LHCN-M2 (cell line): ENCODE measurements around the gene ATP6V0D1. TPM values are rescaled to one million over a fixed set of nuclear protein-coding genes. Genes with fewer than 3 reads are reported as not detected.

Experiments used
- DNase-seq: peaks from one replicate; pipeline ENCODE4 v3.0.0-alpha.2; 2012; ENCODE audit warnings: low read depth
- total RNA-seq: library from RNA; depleted of rRNA; stranded (reverse); fragments of >200 nt; gene quantifications from 2 replicates; pipeline ENCODE4 v1.2.3, GENCODE V29; 2014

ATP6V0D1 gene
- total RNA-seq, 1 experiment from 2014 or later, result 156 TPM

DNA sequence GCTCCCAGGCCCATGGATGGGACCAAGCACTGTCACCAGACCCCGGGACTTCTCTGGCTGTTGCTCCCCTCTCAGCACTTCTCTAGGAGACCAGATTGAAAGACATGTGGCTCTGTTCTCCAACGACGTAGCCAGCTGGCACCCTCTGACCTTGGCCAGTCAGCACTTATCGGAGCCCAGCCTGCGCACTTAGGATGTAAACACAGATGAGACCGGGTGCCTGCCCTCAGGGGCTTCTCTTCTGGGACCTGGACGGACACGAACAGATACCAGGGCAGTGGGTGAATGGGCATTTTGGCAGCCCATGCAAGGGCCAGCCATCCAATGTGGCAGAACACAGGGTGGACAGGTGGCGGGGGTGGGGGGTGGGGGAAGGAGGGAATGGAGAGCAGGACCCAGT is 71.3 kb downstream of the ATP6V0D1 start:
- no peak for DNase-seq

DNA sequence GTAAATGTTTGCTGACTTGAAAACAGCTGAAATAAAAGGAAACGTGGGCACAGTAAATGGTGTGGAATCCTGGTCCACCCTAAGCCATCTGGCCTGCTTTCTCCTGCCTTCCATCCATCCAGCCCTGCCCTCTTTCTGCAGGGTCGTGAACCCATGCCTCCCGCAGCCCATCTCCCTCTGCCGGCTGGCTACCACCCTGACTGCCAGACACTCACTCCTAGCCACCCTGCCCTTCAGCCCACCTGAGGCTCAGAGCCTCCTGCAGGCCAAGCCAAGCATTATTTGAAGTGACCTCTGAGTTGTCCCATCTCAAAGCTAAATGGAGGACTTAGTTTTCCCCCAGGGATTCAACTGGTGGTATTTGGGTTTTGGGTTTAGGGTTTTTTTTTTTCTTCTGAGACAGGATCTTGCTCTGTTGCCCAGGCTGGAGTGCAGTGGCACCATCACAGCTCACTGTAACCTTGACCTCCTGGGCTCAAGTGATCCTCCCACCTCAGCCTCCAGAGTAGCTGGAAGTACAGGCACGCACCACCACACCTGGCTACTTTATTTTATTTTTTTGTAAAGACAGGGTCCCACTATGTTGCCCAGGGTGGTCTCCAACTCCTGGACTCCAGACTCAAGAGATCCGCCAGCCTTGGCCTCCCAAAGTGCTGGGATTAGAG is 73.0 kb downstream of the ATP6V0D1 start:
- peak; percentile 38 for DNase-seq

DNA sequence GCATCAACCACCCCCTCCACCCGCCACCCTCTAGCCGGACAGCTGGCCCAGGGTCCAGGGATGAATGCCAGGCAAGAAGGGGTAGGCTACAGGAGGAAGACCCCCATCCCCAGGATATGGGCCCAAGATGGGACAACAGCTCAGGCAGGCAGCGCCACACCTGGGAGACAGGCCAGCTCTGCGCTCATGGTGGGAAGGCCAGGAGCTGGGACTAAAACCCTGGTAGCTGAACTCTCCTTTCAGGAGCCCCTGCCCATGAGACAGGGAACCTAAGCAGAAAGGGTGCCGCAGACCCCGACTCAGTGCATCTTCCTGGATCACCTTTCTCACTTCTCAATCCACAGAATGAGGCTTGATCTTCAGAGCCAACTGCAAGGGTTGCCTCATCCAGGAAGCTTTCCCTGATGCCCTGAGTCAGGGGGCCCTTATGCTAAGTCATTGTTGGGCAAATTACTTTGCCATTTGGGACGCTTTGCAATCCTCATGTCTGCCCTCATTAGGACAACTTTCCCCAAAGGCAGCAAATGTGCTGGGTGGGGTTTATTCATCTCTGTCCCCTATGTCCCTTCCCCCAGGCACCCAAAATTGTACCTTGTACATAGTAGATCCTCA is 73.7 kb downstream of the ATP6V0D1 start:
- peak; percentile 53 for DNase-seq

DNA sequence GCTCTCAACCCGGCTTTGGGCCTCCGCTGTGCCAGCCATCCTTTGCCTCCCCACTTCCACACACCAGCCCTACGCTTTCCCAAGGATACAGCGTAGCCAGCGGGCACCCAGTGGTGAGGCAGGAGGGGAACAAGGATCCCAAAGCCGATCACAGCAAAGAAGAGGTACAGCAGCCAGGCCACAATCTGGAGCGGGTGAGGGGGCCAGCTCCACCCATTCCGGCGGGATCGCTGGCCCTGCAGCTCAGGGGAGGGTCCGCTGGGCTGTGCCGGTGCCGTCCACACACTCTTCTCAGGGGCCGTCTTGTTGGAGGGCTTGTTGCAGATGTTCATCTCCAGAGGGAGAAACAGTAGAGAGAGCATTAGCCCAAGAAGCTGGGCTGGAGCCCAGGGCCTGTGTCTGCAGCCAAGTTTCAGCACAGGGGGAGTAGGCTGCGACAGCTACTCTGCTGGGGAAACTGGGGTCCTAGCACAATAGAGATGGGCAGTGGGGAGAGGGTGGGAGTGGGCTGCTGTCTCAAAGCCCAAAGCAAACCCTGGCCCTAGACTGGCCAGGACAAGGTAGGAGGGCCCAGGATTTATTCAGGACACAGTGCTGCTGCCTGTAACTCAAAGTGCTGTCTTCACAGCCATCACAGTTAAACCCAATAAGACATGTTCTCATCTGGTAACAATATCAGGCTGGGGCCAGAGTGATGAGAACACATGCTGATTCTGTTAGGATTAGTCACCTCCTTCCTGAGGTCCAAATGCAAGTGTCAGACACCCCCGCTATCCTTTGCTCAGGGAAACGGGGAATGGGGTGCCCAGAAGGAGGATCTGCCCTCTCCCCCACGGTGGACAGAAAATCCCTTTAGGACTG is 74.6 kb downstream of the ATP6V0D1 start:
- DNase-seq, result peak; percentile 94

DNA sequence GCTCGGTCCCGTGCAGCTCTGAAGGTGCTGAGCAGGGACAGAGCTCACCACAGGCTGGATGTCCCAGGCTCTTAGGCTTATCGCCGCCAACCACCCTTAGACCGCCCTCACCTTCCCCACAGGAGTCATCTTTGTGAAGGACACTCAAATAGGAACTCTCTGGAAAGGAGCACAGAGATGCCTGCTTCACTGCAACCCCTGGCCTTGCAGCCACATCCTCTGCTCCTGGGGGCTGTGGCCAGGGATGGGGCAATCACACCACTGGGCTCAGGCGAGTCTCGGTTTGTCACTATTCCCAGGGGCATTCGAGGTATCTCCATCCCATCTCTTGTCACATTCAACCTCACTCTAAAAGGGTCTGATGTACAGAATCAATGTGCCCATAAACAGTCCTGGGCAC is 75.6 kb downstream of the ATP6V0D1 start:
- DNase-seq, result no peak

DNA sequence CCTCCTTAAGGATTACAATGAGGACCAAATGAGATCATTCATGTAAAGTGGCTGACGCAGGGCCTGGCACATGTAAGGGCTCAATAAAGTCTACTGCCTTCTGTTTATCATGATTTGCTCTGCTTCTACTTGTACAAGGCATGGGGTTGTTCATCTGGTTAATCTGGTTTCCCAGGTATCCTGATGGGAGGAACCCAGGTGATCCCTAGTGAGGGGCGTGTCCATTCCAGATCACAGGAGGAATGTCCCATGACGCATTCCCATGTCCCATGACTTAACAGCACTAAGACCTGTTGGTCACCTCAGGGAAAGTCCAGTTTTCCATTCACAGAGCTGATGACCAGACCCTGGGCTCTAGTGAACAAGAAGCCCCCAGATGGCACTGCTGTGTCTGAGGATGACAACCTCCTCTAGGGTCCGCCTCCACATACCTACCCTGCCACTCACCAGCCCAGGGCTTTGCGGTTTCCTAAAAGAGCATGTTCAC is 76.2 kb downstream of the ATP6V0D1 start:
- DNase-seq, result no peak

DNA sequence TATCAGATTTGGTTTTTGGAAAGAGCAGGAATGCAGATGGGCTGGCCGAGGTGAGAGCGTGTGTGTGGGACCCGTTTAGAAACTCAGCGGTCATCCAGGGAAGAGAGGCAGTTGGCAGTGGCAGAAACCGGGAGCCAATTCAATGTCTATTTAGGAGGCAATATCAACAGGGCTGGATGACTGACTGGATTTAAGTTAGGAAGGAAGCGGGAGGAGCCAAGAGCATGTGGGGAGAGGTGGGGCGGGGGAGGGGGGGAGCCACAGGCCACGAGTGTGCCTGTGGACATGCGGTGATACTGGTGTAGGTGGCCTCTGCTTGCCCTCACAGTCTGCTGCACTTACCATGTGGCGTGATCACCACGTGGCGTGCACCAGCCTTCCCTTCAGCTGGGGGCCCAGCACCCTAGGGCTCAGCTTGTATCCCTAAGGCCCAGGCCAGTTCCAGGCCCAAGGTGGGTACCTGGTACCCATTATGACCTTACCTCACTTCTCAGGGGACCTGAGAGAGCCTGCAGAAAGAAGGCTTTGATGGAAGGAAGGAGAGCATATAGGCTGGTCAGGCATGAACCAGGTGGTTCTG is 76.9 kb downstream of the ATP6V0D1 start:
- no peak for DNase-seq

DNA sequence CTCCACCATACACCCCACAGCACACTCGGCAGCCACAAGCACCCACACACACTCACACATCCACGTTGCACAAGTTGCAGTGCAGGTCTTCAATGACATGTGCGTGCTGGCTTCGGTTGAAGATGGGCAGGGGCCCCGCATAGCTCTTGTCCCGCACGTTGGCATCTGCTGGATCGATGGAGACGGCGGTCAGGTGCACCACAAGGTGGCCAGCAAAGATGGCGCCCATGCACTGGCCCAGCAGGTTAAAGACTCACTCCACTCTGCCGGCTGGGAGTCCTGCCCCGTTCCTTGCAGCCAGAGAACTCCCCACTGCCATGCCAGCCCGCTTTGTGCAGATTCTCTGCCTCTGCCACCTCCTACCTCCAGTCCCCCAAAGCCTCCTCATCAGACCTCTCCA is 80.1 kb downstream of the ATP6V0D1 start:
- DNase-seq, result no peak

DNA sequence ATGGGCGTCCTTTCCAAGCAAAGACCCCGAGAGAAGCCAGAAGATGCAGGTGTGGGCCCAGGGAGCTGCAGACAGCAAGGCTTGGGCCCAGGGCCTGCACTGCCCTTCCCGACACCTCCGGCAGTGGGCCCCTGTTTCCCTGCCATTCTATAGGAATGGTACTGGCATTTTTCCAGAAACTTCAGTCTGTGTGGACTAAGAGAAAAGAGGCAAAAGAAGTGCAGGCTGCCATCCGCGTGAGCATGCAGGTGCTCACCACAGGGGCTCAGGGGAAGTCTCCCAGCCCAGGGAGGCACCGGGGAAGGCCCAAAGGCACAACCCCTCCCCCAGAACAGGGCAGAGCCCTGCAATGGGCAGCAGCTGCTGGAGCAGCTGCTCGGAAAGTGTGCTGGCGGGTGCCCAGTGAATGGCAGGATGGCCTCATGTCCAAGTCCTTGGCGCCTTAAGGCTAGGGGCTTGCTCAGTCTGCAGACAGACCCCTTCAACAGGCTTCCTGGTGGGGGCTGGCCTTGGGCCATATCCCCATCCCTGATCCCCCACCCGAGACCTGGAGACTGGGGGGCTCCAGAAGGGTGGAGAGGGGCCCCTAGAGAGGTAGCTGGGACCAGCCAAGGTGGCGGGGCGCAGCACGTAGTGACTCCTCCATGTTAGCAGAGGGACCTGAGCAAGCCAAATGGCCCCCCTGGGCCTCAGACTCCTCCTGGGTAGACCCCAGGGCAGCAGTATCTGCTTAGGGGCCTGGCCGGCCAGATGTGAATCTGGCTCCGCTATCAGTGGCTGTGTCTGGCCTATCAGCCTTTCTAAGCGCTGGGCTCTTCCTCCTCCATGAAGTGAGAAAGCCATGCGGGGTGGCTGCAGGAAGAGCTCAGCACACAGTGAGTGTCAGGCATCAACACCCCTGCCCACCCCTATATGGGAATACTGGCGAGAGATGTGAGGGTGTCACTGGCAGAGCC is 80.9 kb downstream of the ATP6V0D1 start:
- peak; percentile 70 for DNase-seq

DNA sequence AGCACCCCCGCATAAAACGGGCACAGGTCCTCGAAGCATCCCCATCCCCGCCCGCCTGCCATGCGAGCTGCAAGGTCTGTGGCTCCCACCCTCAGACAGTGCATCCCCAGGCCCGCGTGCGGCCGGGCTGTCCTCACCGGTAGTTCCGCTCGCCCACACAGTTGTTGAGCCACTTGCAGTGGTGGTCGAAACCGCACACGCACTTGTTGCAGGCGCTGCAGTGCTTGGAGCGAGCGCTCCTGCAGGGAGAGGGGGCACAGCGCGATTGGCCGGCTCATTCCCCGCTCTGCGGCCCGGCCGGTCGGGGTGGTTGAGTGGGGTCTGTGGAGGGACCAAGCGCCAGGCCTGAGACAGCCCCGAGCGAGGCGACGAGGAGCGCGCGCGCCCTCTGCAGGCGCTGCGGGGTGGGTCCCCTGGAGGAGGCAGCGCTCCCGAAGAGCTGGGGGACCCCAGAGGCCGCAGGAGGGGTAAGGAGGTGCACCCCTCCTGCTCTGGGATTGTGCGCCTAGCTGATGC is 81.7 kb downstream of the ATP6V0D1 start:
- DNase-seq, result no peak

DNA sequence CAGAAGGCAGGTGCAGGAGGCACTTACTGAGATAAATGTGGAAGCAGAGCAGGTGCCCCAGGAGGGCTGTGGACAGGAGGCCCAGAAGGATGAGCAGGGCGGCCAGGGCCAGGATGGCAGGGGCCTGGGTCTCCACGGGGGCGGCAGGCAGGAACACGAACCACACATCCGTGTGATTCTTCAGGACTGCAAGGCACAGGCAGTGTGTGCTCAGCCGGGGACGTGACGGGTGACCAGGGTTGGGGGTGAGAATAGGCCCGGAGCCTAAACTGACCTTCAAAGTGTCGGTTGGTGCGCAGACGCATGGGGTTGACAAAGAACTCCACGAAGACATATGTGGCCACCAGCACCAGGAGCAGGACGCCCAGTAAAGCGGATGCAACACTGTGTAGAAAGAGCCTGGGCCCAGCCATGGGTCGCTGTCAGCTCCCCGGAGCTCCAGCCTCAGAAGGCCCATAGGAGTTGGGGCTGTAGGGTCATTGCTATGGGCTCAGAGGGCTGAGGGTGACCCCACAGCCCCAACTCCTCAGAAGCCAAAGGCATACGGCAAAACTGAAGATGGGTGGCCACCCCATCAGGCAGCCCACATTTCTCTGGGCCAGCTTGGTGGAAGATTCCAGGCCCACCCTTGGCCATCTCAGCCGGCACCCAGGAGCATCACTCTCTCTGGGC is 82.3 kb downstream of the ATP6V0D1 start:
- no peak for DNase-seq

DNA sequence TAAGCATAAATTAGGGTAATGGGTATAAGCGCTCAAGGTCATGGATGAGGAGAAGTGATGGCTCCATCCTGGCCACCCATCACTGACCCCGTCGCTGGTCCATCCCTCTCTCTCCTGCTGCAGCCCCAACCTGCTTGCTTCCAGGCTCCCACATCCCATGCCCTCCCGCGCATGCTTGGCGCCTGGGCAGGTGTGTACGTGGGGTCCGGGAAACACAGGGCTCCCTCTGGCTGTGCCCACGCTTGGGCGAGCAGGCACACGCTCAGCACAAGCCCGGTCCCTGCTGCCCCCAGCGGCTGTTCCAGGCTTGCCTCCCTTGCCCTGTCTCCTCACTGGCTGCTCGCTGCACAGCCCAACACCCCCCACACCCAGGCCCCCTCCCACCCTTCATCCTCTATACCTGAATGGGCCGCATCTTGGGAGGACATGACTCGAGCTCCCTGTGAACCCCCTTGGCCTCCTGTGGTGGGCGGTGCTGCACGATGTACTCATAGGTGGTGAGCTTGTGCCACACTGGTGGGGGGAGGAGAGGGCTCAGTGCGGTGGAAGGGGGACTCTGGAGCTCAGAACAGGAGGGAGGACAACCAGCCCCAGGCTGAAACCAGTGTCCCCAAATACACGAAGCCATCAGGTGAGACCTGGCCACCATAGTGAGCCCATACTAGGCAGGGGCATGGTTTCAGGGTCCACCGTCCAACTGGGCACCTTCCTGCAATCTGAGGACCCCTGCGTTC is 83.0 kb downstream of the ATP6V0D1 start:
- no peak for DNase-seq

DNA sequence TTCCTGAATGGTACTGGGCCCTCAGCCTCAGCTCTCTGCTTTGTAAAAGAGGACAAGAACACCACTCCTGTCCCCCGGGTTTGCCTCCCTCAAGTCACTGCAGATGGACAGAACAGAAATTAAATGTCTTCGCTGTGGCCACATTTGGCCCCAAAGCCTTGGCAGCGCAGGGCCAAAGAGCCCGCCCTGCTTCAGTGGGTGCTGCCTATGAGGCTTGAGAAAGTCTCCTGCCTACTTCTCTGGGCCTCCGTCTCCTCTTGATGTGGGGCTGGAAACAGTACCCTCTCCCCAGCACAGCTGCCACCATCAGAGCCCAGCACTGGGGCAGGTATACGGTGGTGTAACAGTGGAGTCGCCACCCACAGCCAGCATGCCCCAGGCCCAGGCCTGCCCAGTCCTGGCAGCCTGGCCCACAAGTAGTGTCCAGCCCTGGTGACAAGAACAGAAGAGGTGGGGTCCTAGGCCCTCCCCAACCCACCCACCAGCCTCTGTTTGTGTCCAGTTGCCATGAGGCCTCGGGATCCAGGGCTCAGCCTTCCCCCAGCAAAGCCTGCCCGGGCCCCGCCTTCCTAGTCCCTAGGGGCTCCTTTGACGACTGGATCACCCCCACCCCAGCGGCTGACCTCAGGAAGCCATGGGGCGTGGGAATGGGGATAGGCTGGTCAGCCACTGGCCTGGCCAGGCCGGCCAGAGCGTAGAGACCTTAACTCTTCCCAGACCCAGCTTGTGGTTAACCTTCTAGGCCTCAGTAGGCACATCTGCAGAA is 83.7 kb downstream of the ATP6V0D1 start:
- no peak for DNase-seq

DNA sequence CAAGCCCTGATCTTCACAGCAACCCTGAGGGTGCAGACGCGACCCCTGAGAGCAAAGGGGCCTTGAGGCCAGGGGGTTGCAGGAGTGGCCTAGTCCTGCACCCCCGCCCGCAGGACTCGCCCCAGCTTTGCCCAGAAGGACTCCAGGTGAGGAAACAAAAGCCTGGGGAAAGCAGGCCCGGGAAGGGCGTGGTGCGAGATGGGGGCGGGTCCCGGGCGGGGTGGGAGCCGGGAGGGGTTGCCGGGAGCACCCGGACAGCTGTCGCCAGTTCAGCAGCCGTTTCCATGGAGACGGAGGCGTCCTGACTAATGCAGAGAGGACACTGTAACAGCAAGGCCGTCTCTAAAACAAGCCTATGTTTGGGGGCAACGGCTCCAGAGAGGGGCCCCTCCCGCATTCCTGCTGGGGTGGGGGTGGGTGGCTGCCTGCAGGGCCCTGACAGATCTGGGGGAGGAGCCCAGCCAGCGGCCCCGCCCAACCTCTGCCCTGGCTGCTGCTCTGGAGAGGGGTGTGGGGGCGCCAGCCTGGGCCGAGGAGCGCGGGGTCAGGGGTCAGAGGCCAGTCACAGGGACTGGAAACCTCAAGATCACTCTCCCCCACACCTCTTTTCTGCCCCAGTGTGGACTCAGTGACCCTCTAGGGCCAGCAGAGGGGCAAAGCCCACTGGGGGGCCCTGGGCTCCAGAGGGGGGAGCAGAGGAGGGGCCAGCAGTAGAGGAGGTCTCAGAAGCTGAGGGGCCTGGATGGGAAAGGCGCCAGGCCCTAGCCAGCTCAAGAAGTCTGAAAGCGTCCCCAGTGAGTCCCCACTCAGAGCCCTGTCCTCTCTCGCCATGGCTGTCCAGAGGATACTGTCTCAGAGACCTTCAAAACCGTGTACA is 84.6 kb downstream of the ATP6V0D1 start:
- peak; percentile 98 for DNase-seq

DNA sequence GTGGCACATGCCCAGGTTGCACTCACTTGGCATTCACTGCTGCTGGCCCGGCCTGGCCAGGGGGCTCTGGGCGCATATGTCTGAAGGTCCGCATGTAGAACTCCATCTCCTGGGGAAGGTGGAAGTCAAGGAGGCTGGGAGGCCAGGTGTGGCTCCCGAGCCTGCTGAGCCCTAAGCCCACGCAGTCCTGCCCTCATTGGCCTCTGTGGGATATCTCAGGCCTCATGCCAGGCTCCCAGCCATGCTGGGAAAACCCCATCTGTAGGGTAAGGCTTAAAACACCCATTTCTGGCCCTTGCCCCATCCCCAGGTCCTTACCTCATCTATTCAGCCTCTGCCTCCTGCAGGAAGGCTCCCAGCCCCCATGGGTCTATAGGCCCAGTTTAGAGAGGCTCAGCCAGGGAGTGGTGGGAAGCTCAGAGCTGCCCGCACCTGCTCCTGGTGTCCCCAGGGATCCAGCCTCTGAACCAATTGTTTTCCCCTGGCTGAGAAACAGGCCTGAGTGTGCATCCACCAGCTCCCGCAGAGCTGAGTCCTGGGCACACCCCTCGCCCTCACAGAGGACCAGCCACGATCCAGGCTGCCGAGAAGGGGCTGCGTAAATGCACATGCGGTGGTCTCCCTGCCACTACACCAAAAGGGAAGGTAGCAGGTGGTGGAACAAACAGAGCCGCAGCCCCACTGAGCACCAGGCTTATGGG is 85.3 kb downstream of the ATP6V0D1 start:
- peak; percentile 86 for DNase-seq

DNA sequence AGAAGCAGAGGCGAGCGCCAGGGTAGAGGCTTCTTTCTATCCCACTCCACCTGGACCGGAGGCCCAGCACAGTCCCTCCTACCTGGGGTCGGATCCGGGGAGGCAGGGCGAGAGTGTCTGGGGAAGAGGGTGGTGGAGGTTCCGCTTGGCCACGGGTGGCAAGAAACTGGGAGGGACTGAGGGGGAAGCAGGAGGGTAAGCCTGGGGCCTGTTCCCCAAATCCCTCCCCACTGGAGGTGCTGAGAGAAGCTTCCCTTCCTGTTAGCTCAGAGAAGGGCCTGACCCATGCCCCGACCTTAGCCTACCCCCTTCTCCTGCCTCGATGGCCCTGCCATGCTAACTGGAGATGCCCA is 85.9 kb downstream of the ATP6V0D1 start:
- no peak for DNase-seq
